T1000 (cell line): ENCODE measurements around the gene MVK.

Source experiments
- DNase-seq: peaks from one replicate; lab custom pipeline; 2025; ENCODE audit warnings: mixed read lengths; lab: John Stamatoyannopoulos, UW

Gene MVK

GRCh38 chr12:109632342-109632741 lies 58.7 kb downstream of the MVK start:
- DNase-seq: no peak

DNA sequence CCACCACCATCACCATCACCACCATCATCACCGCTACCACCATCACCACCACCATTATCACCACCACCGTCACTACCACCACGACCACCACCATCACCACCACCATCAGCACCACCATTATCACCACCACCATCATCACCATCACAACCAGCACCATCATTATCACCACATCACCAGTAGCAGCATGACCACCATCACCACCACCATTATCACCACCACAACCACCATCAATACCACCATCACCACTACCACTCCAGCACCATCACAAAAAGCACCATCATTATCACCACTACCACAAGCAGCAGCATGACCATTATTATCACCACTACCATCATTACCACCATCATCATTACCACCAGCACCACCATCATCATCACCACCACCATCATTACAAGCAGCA lies 62.1 kb downstream of the MVK start:
- no peak for DNase-seq

GRCh38 chr12:109637348-109637747 lies 63.8 kb downstream of the MVK start:
- DNase-seq: no peak

DNA sequence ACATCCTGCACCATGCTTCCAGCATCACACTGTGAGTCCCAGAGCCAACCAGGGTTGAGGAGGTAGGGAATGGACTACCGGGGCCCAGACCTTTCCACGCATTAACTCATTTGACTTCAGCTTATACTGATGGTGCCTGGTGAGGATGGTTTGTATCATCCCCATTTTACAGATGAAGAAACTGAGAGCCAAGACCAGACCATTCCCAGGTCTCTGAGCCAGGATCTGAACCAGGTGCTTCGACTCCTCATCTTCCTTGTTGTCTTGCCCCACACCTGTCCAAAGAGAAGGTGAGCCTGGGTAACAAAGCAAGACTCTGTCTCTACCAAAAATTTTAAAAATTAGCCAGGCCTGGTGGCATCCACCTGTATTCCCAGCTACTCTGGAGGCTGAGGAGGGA lies 64.4 kb downstream of the MVK start:
- no peak for DNase-seq

GRCh38 chr12:109638735-109639134 lies 65.1 kb downstream of the MVK start:
- no peak for DNase-seq

- no peak for DNase-seq
These were observed 65.7 kb downstream of the MVK start for GRCh38 chr12:109639151-109639872.

DNA sequence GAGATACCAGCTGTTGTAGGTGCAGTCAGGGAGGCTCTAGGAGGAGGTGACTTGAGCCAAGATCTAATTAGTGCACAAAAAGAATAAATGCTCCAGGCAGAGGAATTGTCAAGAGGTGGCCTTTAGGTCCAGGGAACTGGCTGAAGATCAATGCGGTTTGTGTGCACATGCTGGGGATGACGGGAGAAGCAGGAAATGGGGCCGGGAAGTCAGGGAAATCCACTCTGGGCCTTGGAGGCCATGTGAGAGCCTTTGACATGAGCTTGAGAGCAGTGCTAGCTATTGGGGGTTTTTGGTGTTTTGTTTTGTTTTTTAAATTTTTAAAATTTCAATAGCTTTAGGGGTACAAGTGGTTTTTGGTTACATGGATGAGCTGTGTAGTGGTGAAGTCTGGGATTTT lies 67.4 kb downstream of the MVK start:
- no peak for DNase-seq

GRCh38 chr12:109641422-109641821 lies 67.8 kb downstream of the MVK start:
- no peak for DNase-seq

- DNase-seq: no peak
These were observed 69.0 kb downstream of the MVK start for GRCh38 chr12:109642506-109643132.

GRCh38 chr12:109645194-109645593 lies 71.6 kb downstream of the MVK start:
- no peak for DNase-seq

DNA sequence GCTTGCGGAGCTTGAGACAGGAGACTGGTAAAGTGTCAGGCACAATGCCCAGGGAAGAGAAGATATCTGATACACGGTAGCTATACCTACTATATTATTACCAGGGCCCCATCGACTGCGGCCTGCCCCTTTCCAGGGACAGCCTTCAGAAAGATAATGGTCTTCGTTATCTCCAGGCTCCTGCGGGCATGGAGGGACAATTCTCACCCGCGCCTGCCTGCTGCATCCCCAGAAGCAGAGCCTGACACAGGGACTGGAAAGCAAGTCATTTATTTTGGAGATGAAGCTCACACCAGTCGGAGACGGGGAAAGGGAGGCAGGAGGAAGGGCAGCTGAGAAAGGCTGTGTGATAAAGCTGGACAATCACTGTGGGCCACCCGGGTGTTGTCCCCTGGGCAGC lies 72.1 kb downstream of the MVK start:
- DNase-seq: no peak
